K562 treated with DMSO at 1 percent for 48 hours (cell line): ENCODE data around the gene ERVFRD-1. TPM values are rescaled to one million over a fixed set of nuclear protein-coding genes. Genes with fewer than 3 reads are reported as not detected.

Experiments used
- total RNA-seq: library from RNA; unstranded; fragments of 300-600 nt; gene quantifications from 2 replicates; pipeline ENCODE4 v1.2.3, GENCODE V29; 2022; ENCODE audit warnings: low replicate concordance; ENCODE audit errors: extremely low read depth

Gene ERVFRD-1, protein sequence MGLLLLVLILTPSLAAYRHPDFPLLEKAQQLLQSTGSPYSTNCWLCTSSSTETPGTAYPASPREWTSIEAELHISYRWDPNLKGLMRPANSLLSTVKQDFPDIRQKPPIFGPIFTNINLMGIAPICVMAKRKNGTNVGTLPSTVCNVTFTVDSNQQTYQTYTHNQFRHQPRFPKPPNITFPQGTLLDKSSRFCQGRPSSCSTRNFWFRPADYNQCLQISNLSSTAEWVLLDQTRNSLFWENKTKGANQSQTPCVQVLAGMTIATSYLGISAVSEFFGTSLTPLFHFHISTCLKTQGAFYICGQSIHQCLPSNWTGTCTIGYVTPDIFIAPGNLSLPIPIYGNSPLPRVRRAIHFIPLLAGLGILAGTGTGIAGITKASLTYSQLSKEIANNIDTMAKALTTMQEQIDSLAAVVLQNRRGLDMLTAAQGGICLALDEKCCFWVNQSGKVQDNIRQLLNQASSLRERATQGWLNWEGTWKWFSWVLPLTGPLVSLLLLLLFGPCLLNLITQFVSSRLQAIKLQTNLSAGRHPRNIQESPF
- total RNA-seq, result not detected in 2 replicates

DNA sequence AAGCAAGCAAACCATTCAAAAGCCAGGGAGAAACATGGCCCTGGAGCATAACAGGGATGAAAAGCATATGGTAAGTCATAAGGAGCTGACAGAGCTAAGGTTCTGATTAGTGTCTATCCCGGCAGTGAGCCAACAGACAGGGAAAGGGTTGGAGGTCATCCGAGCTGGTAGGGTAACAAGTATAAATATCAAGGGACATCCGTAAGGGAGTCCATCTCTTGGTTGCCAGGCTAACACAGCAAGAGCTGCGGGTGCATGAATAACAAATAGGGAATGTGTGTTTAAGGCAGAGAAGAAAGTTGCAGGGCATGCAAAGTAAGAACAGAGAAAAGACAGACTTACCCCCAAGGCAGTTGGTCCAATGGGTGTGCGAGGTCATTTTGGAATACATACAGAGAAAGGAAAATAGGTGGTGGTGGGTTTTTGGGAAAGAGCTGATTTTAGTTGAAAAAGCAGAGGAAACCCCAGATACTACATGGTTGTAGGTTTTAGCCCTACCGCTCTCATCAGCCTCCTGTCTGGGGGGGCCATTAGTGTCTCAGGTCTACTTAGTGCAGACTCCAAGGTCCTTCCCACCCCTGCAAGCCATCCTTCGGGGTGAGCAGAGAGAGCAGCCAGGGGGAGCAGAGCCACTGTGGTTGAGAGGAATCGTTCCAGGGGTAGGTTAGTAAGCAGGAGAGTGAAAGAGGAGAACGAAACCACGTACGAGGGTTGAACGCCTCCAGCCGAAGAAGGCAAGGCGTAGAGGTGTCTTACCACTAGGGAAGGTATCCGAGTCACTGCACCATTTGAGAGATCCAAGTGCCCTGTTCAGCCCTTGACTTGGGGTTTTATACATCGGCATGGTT lies at the start of gene ERVFRD-1:
TSS of gene ERVFRD-1 (minus strand) at position 805 of the 848 bp plus-strand sequence. CDS start 6,415 bp downstream, outside the sequence.

DNA sequence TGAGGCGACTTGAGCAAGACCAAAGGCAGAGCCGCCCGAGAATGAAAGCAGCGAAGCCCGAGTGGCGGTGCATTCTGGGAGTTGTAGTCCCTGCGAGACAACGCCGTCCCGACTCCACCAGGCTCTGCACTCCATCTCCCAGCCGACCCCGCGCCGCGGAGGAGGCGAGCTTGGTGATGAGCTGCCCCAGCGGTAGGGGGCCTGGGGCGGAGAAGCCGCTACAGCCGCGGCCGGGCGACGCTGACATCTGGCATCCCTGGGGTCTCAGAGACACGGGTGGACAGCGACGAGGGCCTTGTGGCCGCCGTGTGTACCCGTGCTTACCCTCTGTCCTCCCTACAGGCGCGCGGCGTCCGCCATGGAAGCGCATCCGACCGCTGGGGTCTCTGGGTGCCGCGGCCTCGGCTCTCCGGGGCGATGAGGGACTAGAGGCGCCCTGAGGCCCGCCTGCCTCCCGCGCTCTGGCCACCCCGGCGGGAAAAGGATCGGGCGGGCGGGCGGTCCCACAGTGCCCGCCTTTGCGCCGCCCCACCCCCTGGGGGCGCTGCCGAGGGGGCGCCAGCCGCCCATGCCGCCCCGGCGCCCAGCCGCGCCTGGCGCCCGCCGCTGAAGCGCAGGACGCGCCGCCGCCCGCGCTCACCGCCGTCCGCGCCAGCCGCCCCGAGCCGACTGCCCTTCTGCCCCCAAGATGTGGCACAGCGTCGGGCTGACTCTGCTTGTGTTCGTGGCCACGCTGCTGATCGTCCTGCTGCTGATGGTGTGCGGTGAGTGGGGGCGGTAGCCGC lies 17.7 kb downstream of the ERVFRD-1 start, which contains the start of gene SMIM13:
TSS of gene SMIM13 (plus strand) at position 209 of the 785 bp plus-strand sequence. CDS start at position 689, 480 bp downstream.

Other genes with a start within 250 kb of the ERVFRD-1 start
- gene GCM2, start 229.7 kb downstream of the ERVFRD-1 start, total RNA-seq, result not detected in 2 replicates
- not detected in 2 replicates for gene SYCP2L, start 224.7 kb downstream of the ERVFRD-1 start, total RNA-seq
- not detected in 2 replicates for gene ELOVL2, start 67.4 kb downstream of the ERVFRD-1 start, total RNA-seq
- not detected in 2 replicates for gene SMIM13, start 17.9 kb downstream of the ERVFRD-1 start, total RNA-seq
- gene NEDD9, start 120.9 kb upstream of the ERVFRD-1 start, total RNA-seq, result not detected in 2 replicates